Midbrain (tissue), 1 donor: ENCODE results near the gene AQP6.

Experiments
- DNase-seq: peaks from one replicate; lab custom pipeline; 2025; lab: John Stamatoyannopoulos, UW

AQP6 gene

DNA sequence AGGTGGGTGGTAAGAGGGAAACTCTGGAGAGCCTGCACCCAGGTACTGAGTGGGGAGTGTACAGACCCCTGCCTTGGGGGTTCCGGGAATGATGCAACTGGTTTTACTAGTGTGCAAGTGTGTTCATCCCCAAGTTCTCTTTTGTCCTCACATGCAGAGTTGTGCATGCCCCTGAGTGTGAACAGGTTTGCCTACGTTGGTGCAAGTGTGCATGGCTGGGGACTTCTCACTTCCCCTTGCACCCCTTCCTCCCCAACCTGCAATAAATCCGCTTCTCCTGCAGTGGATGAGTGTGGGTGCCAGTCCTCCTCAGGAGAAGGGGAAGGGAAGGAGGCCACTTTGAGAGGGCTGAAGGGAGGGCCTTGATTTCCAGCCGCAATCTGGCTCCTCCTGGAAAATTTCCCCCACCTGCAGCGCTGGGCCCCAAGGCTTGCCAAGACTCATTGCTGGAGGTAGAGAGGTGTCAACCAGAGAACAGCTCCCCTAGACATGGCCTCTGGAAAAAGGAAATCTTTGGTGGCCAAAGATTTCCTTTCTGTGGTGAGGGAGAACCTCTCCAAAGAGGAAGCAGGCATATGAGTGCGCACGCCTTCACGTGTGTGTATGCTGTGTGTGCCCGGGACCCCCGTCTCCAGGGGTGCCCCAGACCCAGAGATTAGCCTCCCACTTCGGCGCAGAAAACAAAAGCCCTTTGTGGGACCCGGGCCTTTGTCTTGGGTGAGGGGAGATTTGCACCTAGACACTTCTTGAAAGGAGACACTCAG lies 16.7 kb upstream of the AQP6 start:
- DNase-seq = no peak

DNA sequence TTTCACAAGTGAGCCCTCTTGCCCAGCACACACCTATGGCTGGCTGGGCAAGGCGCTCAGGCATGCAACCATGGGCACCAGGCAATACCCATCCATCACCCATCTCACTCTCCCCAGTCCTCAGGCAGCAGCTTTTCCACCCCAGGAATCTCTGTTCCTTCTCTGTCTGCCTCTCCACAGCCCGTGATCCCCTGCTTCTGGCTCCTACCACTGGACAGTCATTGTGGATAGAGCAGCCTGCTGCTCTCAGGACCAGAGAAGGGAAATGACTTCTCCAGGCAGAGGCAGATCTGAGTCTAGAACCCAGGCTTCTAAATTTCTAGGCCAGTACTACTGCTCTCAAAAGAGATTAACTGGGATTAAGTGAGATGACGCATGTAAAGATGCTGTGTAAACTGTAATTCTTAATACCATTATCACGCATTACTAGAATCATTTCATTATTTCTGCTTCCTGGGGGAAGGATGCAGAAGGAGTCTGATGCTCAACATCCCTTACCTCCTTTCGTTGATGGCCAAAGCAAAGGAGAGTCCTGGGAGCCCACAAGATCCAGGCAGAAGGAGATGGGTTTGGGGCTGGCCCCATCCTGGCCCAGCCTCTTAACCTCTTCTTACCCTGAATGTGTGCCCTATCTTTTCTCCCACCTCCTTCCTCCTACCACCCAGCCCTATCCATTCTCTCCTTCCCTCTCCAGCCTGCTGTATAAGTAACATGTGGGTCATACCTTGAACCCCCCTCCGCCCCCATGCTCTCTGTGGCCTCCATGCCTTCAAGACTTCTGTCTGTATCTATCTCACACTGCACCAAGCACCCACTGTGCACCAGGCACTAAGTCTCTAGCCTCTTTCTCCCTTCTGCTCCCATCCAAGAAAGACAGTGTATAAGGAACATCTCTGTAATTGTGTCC lies 15.8 kb upstream of the AQP6 start:
- no peak for DNase-seq

DNA sequence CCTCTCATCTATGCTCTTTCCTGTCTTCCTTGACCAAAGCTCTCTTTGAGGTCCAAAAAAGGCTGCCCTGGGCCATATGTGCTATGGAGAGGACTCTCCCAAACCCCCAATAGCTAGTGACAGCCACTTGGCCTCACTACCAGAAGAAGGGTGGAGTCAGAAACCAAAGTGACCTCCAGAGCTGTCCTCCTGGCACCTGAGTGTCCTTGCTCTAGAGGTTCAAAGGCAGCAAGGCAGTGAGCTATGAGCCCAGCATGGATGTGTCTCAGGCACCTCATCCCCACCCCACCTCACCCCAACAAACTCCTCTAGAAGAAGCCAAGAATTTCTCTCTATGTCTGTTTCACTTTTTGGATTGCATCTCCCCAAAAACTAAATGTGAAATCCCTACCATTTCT lies 15.2 kb upstream of the AQP6 start:
- DNase-seq = no peak

DNA sequence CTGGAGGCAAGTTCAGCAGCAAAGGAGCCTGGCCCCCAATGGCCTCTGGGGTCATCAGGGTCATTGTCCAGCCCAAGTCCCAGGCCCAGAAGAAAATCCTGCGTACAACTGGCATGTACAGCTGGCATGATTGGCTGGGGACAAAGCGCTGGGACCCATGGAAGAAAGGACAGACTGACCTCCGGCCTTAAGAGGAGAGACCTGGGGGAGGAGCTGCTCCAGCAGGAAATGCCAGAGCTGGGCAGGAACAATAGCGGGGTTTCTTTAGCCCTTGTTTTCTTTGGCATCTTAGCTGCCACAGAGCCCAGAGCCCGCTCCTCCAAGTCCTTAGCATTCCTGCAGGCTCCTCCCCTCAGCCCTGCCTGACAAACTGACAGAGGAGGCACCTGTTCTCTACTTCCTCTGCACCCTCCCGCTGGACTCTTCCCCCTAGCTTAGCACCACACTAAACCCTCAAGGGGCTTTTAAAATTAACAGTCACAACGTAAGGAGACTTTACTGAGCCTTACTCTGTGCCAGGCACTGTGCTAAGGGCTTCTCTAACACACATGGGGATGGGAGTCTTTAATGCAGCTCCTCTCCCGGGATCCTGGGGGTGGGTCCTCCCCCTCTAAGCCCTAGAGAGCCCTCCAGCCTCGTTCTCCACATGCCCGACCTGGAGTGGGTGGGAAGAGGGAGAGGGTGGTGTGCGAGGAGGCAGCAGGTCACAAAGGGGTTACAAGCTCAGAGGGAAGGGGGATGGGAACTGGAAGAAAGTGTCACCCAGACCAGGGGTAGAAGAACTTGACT lies 12.9 kb upstream of the AQP6 start:
- DNase-seq = no peak

DNA sequence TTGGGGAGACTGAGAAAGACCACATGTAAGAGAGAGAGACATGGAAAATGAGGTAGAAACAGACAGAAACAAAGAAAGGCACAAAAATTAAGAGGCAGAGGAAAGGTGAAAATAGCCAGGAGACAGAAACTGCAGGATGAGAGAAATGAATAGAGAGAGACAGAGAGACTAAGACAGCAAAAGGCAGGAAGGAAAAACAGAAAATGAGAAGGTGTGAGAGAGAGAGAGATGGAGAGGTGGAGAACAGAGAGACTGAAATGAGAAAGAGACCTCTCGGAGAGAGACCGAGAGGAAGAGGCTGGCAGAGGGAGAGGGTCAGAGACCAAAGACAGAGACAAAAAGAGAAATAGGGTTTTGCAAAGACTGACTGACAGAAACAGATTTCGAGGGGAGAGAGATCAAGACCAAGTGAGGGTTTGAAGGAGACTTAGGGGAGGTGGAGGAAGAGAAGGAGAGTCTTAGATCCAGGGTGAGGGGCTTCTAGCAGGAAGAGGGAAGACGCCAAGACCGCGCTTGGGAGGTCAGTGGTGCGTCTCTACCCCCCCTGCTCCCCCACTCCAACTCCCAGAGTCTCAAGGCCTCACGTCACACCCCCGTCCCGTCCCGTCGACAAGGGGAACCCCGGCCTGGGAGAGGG lies 12.2 kb upstream of the AQP6 start:
- no peak for DNase-seq

DNA sequence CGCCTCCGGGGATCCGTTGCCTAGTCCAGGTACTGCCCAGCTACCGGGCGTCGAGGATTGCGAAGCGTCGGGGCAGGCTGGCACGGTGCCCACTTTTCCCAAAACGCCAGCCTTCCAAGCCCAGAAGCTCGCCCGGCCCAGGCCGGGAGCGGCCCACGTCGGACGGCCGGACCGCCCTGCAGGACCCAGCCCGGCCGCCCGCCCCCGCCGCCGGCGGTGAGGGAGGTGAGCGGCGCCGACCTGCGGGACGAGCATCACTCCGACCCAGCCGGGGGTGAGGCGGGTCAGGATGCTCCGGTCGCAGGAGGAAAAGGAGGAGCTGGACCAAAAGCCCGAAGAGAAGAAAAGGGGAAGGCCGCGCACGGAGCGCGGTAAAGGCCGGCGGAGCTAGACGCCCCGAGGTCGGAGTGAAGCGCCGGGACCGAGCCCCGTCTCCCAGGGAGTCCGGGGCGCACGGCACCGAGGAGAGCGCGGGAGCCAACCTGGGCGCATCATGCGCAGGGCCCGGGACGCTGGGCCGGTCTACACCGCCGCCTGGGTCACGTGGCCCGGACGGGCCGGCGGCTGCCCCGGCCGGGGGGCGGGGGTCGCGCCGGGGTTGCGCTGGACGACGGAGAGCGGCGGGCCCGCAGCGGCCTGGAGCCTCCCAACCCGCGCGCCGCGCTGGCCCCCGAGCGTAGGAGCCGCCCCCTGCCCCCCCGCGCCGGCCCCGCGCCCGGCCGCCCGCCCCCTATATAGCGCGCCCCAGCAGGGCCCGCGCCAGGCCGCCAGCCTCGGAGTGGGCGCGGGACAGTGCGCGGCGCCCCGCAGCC lies 11.4 kb upstream of the AQP6 start, which contains the start of gene AQP5:
TSS of gene AQP5 (plus strand) at position 762 of the 812 bp plus-strand sequence. CDS start 146 bp downstream, outside the sequence.
- no peak for DNase-seq

DNA sequence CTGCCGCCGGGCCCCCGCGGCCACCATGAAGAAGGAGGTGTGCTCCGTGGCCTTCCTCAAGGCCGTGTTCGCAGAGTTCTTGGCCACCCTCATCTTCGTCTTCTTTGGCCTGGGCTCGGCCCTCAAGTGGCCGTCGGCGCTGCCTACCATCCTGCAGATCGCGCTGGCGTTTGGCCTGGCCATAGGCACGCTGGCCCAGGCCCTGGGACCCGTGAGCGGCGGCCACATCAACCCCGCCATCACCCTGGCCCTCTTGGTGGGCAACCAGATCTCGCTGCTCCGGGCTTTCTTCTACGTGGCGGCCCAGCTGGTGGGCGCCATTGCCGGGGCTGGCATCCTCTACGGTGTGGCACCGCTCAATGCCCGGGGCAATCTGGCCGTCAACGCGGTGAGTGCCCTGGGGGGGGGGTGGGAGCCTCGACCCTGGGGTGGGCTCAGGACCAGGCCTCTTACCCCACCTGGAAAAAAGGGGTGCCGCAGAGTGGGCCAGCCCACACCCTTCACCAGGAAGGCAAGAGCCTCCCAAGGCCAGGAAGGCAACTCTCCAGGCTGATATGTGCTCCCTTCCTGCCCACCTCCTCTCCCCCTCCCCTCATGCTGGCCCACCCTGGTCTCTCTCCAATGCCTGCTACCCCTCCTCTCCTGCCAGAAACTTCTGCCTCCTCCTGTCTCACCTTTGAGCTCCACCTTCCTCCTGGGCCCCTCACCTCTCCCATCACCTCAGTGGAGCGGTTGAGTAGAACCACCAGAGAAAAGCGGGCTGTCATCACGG lies 10.6 kb upstream of the AQP6 start:
- no peak for DNase-seq

DNA sequence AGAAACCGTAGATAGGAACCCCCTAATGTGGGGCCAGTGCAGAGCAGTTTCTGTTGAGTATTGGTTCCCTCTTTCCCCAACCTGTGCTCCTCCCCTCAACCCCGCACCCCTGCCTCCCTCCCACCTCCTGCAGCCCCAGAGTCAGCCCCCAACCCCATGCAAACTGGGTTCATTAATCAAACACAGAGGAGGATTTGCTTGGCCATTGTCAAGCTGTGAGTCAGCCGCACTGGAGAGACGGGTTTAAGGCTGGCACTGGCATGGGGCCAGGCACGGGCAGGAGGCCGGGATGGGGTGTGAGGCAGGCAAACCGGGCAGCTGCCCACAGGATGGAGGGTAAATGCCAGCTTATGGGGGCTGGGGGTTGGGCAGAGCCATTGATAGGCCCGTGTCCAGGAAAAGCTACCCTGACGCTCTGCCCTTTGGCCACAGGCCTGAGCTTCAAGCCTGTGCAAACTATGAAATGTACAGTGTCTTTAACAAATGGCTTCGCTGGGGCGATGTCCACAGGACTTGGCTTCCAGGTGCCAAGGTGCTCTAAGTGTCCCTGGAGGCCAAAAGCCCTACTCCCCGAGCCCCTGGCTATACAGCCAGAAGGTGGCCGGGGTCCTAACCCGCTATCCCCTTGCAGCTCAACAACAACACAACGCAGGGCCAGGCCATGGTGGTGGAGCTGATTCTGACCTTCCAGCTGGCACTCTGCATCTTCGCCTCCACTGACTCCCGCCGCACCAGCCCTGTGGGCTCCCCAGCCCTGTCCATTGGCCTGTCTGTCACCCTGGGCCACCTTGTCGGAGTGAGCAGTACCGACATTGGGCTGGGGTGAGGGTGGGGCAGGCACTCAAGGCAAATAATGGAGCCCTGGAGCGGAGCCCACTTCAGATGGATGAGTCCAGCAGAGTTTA lies 9.6 kb upstream of the AQP6 start:
- DNase-seq = no peak

DNA sequence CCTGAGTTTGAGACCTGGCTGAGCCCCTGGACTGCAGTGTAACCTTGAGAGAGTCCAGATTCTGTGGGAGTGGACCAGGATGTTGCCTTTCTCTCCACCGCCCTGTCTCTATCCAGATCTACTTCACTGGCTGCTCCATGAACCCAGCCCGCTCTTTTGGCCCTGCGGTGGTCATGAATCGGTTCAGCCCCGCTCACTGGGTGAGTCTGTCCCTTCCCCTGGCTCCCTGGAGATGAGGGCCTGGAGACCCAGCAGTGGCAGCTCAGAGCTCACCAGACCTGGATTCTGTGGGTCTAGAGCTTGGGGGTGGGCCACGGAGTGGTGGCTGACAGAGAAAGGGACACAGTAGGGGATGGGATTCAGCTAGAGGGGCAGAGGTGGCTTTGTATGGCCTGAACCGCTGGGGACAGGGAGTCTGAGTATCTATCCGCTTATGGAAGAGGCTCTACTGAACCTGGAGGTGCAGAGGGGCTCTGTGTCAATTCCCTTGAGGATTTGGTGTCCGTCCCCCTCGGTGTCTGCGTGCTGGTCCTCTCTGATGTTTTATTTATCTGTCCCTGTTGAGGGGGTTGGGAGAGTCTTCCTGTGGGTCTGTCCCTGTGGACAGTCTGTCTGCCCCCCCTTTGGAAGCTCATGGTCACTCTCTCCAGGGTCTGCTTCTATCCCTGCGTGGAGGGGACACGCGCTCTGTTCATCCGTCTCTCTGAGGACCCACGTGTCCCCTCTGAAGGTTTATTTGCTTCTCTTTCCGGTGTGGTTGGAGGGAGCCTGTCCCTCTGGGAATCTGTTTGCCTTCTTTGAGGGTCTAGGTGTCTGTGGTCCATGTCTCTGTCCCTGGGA lies 8.6 kb upstream of the AQP6 start:
- no peak for DNase-seq

DNA sequence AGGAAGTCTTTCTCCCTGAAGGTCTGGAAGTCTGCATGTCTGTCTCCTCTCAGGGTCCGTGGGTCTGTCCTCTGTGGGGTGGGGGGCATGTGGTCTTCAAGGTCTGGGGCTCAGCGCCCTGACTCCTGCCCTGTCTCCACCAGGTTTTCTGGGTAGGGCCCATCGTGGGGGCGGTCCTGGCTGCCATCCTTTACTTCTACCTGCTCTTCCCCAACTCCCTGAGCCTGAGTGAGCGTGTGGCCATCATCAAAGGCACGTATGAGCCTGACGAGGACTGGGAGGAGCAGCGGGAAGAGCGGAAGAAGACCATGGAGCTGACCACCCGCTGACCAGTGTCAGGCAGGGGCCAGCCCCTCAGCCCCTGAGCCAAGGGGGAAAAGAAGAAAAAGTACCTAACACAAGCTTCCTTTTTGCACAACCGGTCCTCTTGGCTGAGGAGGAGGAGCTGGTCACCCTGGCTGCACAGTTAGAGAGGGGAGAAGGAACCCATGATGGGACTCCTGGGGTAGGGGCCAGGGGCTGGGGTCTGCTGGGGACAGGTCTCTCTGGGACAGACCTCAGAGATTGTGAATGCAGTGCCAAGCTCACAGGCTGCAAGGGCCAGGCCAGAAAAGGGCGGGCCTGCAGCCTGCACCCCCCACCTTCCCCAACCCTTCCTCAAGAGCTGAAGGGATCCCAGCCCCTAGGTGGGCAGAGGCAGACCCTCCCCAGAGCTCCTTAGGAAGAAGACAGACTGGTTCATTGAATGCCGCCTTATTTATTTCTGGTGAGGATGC lies 7.7 kb upstream of the AQP6 start:
- no peak for DNase-seq

DNA sequence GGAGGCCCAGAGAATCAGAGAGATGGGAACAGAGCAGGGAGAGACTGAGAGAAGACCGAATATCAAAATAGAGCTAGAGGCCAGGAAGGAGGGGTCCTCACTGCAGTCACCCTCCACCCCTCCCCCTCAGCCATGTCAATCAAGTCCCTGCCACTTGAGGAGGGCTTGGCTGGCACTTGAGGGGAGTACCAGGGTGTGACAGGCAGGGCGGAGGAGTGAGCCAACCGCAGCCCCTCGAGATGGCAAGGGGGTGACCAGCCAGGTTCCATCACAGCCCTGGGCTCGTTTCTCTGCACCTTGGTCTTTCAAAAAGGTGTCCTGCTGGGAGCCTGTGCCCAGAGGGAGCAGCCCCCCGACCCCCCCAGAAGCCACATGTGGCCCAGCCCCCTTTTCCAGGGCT lies 6.9 kb upstream of the AQP6 start:
- no peak for DNase-seq

DNA sequence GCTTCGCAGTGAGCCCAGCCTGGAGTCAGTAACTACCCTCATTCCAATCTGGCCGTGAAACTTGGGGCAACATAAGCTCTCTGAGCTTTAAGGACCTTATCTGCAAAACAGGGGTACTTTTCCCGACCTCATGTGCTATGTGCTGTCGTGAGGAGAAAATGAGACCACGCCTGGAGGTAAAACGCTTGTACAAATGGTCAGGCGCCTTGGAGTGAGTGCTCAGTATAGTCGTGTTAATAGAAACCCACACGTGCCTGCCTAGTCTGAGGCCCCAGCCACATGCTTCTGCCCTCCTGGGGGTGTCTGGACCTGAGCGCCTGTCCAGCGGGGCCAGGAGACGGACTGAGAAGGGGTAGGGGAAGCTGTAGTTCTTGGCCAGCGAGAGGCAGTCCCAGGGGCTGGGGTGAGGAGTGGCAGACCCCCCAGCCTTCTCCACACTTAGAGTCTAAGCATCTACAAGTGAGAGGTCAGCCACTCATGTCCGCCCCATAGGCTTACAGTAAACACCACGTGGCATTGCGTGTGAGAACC lies 6.2 kb upstream of the AQP6 start:
- DNase-seq = no peak

DNA sequence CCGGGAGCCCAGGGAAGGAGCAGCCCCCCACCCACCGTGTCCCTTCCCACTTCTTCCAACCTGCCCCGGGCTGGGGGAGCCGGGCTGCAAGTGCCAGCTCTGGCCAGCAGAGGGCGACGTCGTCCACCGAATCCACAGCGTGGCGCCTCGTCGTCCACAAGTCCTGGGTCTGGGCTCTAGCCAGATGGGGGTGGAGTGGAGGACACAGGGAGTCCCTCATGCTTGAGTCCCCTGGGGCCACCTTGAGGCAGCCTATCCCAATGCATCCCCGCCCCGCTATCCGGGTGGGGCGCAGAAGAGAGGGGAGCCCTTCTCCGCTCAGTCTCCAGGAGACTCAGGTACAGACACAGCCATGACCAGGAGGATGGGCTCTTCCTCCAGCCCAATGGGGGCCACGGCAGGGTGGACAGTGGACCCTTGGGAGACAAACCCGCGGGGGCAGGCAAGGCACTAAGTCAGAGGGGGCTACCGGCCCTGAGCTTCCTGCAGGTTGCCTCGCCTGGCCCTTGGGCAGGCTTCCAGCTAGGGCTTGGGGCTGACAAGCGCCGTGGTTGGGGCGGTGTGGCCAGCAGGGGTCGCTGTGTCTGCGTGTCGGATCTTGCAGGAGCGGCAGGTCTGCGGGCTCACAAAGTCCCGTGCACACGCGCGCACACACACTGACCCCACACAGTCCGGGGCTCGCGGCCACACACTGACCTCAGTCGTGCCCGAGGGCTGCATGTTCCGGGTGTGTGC lies 5.5 kb upstream of the AQP6 start:
- DNase-seq = peak; percentile 92

DNA sequence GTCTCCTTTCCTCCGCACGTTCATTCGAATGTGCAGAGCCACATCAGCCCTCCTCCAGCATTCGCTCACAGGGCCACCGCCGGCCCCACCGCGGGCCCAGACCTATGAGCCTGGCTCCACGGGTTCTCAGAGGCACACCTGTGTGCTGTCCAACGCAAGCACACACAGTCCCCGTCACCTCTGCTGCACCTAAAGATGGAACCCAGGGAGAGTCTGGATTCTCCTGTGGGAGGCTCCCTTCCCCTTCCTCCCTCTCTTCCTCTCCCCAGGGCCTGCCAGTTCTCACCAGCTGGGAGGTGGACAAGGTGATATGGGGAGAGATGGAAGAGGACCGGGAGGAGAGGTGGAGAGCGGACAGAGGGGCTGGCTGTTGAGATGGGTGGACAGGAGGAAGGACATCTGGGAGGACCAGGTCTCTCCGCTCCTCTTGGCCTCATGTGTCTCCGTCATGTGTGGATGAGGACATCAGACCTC lies 4.9 kb upstream of the AQP6 start:
- no peak for DNase-seq

DNA sequence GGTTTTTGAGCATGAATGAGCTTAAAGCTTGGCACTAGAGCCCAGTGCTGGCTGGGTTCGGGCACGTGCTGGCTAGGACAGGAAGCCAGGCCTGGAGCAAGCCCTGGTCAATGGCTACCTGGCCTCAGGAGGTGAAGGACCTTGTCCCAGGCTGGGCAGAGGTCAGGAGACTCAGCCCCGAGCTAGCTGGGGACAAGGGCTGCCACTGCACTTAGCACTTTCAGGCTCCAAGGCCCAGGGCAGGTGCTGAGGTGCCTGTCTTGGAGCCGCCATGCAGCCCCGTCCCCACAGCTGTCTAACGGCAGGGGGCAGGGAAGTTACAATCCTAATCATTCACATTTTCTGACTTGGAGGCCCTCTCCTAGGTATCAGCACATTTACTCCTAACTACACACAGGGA lies 4.3 kb upstream of the AQP6 start:
- DNase-seq = no peak

DNA sequence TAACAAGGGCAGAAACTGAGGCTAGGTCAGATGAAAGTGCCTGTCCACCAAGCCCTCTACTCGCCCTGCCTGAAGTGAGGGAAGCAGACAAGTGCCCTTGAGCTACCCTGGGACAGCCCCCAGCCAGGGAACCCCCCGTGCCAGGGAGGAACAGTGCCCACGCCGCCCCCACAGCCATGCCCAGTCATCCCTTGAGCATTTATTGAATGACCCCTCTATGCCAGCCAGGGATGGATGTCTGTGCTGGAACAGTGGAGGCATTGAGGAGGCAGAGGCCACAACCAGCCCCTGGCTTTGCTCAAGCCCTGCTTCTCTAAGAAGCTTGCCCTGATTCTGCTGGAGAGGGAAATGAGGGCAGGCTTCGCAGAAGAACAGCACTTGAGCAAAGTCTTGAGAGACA lies 3.7 kb upstream of the AQP6 start:
- peak; percentile 64 for DNase-seq
